GM12878 (cell line): ENCODE measurements around the gene MYO16.

Source experiments
- CHD2 ChIP-seq: IDR thresholded peaks from 2 replicates; pipeline ENCODE4 v1.6.1; 2011; ENCODE audit warnings: low read depth, low read length, improper control_type of control experiment, borderline replicate concordance
- CTCF ChIP-seq, 3 experiments: IDR thresholded peaks in 2 of 3; conservative IDR thresholded peaks in 1 of 3; 2 replicates each; pipeline ENCODE4 v1.5.1; 2011; ENCODE audit warnings: low read depth in 3 of 3, low read length in 3 of 3, mild to moderate bottlenecking in 3 of 3, control low read depth in 2 of 3, moderate library complexity in 2 of 3, inconsistent platforms in 1 of 3, mixed read lengths in 1 of 3; ENCODE audit not compliant: control insufficient read depth in 2 of 3, insufficient read depth in 1 of 3; ENCODE audit errors: extremely low read depth in 1 of 3
- ESRRA ChIP-seq: IDR thresholded peaks from 2 replicates; pipeline ENCODE4 v1.6.1; 2012; ENCODE audit warnings: mild to moderate bottlenecking, low read length, improper control_type of control experiment
- POU2F2 ChIP-seq: IDR thresholded peaks from 3 replicates; pipeline ENCODE4 v1.6.1; 2011; ENCODE audit warnings: low read depth, mild to moderate bottlenecking, low read length, borderline replicate concordance
- RBBP5 ChIP-seq: fragments of 200-600 bp; sonication (generic); conservative IDR thresholded peaks from 2 replicates; pipeline ENCODE4 v1.6.1; 2016
- RCOR1 ChIP-seq: conservative IDR thresholded peaks from 2 replicates; pipeline ENCODE4 v1.6.1; 2012; ENCODE audit warnings: low read depth, low read length, improper control_type of control experiment
- REST ChIP-seq: IDR thresholded peaks from 2 replicates; pipeline ENCODE4 v1.6.1; 2012; ENCODE audit warnings: mild to moderate bottlenecking, low read depth, low read length
- RFX5 ChIP-seq: IDR thresholded peaks from 2 replicates; pipeline ENCODE4 v1.6.1; 2011; ENCODE audit warnings: low read depth, low read length, improper control_type of control experiment
- SP1 ChIP-seq: IDR thresholded peaks from one replicate; pipeline ENCODE4 v1.6.1; 2011; ENCODE audit warnings: low read depth, low read length
- TAF1 ChIP-seq: IDR thresholded peaks from 2 replicates; pipeline ENCODE4 v1.6.1; 2011; ENCODE audit warnings: mild to moderate bottlenecking, low read depth, low read length, borderline replicate concordance
- USF2 ChIP-seq: IDR thresholded peaks from 2 replicates; pipeline ENCODE4 v1.6.1; 2011; ENCODE audit warnings: low read depth, low read length, improper control_type of control experiment, borderline replicate concordance
- ZNF207 ChIP-seq: fragments of 450-650 bp; IDR thresholded peaks from 2 replicates; pipeline ENCODE4 v1.6.1; 2014; ENCODE audit warnings: antibody characterized with exemption, mild to moderate bottlenecking, borderline replicate concordance
- ZNF622 ChIP-seq: fragments of 450-650 bp; IDR thresholded peaks from 2 replicates; pipeline ENCODE4 v1.6.1; 2017; ENCODE audit warnings: mild to moderate bottlenecking, inconsistent platforms

GRCh38 chr13:108657519-108657918 is 28.1 kb downstream of the MYO16 start:
- TF ChIP-seq ESRRA, result no peak
- no peak for TF ChIP-seq CTCF (IDR thresholded peaks at IDR 0.05 in 2 of 3, conservative IDR thresholded peaks at IDR 0.05 in 1 of 3; ENCODE audit: control insufficient read depth in 2 of 3, extremely low read depth in 1 of 3, insufficient read depth in 1 of 3, low read depth in 3 of 3, low read length in 3 of 3)
- no peak for TF ChIP-seq ZNF207
- TF ChIP-seq CHD2, result no peak
- TF ChIP-seq TAF1, result no peak
- TF ChIP-seq RBBP5, result no peak
- no peak for TF ChIP-seq REST
- no peak for TF ChIP-seq SP1
- TF ChIP-seq USF2, result no peak
- no peak for TF ChIP-seq RCOR1
- no peak for TF ChIP-seq RFX5
- no peak for TF ChIP-seq POU2F2
- no peak for TF ChIP-seq ZNF622
